NCI-H2107 treated with DMSO at 0.1 percent for 48 hours (cell line): ENCODE data around the gene RBM10.
"Not testable (repeated sequence)": the region's sequence is repeated elsewhere in the genome, so short reads cannot be mapped to it uniquely, and the experiment has no call there.

ENCODE experiments used
- DNase-seq: peaks from one replicate; lab custom pipeline; 2025; ENCODE audit not compliant: unreplicated experiment; lab: John Stamatoyannopoulos, UW

The RBM10 gene, protein sequence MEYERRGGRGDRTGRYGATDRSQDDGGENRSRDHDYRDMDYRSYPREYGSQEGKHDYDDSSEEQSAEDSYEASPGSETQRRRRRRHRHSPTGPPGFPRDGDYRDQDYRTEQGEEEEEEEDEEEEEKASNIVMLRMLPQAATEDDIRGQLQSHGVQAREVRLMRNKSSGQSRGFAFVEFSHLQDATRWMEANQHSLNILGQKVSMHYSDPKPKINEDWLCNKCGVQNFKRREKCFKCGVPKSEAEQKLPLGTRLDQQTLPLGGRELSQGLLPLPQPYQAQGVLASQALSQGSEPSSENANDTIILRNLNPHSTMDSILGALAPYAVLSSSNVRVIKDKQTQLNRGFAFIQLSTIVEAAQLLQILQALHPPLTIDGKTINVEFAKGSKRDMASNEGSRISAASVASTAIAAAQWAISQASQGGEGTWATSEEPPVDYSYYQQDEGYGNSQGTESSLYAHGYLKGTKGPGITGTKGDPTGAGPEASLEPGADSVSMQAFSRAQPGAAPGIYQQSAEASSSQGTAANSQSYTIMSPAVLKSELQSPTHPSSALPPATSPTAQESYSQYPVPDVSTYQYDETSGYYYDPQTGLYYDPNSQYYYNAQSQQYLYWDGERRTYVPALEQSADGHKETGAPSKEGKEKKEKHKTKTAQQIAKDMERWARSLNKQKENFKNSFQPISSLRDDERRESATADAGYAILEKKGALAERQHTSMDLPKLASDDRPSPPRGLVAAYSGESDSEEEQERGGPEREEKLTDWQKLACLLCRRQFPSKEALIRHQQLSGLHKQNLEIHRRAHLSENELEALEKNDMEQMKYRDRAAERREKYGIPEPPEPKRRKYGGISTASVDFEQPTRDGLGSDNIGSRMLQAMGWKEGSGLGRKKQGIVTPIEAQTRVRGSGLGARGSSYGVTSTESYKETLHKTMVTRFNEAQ

DNA sequence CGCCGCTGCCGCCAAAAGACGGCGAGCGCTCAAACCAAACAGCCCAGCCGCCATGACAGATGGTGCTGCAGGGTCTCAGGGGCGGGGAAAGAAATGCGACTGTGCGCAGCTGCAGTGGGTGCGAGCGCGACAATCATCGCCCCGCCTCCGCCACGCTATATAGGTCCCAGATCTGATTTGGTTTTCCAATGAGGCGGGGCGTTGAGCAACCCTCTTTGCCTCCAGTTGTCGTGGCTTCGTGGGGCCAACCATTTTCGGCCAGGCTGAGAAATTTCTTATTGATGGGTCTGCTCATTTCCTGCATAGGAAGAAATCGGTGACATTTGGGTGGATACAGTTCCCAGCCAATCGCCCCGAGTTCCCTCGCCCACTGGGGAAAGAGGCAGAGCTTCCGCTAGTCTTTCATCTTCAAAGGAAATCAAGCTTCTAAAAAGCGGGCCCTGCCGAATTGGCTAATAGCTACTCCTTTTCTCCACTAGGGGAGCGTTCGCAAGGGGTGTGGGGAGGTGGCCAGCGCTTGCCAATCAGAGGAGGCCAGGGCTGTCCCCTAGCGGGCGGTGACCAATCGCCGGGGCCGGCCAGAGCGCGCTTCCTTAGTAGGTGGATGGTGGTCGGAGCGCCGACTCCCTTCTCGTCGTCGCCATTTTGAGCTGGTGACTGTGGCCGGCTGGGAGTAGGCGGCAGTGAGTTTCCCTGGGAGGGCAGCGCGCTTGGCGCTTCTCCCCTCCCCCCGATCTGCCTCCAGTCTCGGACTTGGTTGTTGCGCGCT lies at the start of gene RBM10, which contains the start of gene NDUFB11:
Gene RBM10, plus strand, starts transcription at position 596 of the 769 bp plus-strand sequence. CDS start 2,261 bp downstream, outside the sequence.
Gene NDUFB11, minus strand, starts transcription at position 77 of the 769 bp plus-strand sequence. Its CDS starts 23 bp downstream, at position 54.
- DNase-seq: peak; percentile 91

DNA sequence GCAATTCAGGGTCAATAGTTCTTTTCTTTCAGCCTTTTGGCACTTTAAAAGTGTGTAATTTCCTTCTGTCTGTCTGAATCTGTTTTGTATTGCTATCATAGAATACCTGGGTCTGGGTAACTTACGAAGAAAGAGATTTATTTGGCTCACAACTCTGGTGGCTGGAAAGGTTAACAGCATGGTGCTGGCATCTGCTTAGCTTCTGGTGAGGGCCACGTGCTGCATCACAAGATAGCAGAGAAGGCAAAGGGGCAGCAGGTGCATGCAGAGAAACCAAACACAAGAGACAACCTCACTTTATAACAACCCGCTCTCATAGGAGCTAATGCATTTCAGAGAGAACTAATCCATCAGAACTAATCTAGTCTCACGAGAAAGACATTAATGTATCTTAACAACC lies 48.0 kb upstream of the RBM10 start:
- no peak for DNase-seq

DNA sequence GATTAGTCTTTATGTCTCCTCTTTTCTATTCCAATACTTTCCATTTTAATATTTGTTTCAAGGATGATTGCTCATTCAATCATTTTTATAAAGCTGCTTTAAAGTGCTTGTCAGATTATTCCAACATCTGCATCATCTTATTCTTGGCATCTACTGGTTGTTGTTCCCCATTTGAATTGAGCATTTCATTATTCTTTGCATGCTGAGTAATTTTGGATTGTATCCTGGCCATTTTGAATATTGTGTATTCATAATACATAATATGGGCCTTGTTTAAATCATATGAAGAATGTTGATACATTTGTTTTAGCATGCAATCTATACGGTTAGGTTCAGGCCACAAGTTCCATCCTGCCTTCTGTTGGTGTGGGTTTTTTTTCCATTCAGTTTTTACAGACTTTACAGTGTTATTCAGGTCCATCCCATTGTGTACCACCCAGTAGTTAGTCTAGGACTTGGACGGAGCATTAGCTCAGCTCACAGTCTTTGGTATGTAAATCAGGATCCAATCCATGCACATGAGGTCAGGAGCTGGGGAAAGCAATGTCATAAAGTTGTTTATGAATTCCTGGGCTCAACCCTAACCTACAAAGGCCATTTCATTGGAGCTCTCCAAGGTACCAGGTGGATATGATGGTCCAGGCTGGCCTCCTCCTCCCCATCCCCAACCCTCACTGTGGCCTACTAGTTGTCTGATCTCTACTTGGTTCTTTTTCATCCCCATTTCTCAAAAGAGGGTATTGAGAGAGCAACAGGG lies 46.5 kb upstream of the RBM10 start:
- DNase-seq: no peak

DNA sequence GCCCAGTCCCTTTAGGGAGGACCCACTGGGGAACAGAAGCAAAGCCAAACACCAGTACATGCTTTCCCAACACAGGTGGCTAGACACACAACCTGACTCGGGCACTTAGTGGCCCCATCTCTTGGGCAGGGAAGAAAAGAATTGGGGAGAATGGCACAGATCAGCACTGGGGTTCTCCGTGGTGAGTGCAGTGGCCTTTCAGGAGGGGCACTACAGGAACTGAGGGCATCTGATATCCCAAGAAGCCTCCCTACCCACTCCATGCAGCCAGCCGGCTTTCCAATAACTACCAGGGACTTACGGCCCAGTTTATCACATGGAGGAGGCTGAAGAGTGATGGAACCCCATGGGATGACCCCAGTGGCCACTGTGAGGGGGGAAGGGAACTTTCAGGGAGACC lies 43.8 kb upstream of the RBM10 start:
- DNase-seq: no peak

DNA sequence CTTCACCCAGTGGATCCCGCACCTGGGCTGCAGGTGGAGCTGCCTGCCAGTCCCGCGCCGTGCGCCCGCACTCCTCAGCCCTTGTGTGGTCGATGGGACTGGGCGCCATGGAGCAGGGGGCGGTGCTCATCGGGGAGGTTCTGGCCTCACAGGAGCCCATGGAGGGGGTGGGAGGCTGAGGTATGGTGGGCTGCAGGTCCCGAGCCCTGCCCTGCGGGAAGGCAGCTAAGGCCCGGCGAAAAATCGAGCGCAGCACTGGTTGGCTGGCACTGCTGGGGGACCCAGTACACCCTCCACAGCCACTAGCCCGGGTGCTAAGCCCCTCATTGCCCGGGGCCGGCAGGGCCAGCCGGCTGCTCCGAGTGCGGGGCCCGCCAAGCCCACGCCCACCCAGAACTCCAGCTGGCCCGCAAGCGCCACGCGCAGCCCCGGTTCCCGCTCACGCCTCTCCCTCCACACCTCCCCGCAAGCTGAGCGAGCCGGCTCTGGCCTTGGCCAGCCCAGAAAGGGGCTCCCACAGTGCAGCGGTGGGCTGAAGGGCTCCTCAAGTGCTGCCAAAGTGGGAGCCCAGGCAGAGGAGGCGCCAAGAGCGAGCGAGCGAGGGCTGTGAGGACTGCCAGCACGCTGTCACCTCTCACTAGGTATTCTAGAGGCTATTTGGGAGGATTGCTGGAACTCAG lies 33.9 kb upstream of the RBM10 start:
- not testable (repeated sequence) for DNase-seq

DNA sequence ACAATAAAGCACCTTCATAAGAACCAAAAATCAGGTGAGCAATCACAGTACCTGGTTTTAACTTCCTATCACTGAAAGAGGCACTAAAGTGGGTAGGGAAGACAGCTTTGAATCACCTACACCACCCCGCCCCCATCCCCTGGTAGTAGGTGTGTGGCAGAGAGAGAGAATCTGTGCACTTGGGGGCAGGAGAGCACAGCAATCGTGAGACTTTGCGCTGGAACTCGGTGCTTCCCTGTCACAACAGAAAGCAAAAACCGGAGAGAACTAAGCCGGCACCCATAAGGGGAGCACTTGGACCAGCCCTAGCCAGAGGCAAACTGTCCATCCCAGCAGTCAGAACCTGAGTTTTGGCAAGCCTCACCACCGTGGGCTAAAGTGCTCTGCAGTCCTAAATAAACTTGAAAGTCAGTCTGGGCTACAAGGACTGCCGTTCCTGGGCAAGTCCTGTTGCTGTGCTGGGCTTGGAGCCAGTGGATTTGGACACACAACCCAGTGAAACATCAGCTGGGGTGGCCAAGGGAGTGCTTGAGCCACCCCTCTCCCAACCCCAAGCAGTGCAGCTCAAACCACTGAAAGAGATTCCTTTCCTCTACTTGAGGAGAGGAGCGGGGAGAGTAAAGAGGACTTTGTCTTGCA lies 32.6 kb upstream of the RBM10 start:
- DNase-seq: no peak

DNA sequence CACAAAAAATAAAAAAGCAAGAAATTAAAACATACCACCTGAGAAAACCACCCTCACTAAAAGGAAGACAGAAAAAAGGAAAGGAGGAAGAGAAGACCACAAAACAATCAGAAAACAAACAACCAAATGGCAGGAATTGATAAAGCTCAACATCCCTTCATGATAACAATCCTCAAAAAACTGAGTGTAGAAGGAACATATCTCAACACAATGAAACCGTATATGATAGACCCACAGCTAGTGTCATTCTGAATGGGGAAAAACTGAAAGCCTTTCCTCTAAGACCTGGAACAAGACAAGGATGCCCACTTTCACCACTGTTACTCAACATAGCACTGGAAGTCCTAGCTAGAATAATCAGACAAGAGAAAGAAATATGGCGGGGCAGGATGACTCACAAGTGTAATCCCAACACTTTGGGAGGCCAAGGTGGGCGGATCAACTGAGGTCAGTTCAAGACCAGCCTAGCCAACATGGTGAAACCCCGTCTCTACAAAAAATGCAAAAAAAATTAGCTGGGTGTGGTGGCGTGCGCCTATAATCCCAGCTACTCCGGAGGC lies 28.4 kb upstream of the RBM10 start:
- not testable (repeated sequence) for DNase-seq

DNA sequence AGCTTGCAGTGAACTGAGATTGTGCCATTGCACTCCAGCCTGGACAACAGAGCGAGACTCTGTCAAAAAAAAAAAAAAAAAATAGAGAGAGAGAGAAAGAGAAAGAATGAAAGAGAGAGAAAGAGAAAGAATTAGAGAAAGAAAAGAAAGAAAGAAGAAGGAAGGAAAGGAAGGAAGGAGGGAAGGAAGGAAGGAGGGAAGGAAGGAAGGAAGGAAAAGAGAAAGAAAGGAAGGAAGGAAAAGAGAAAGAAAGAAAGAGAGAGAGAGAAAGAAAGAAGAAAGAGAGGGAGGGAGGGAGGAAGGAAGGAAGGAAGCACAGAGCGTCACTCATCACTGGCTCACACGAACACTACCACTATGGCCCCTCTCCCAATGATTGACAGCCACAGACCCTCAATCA lies 20.6 kb upstream of the RBM10 start:
- DNase-seq: not testable (repeated sequence)

DNA sequence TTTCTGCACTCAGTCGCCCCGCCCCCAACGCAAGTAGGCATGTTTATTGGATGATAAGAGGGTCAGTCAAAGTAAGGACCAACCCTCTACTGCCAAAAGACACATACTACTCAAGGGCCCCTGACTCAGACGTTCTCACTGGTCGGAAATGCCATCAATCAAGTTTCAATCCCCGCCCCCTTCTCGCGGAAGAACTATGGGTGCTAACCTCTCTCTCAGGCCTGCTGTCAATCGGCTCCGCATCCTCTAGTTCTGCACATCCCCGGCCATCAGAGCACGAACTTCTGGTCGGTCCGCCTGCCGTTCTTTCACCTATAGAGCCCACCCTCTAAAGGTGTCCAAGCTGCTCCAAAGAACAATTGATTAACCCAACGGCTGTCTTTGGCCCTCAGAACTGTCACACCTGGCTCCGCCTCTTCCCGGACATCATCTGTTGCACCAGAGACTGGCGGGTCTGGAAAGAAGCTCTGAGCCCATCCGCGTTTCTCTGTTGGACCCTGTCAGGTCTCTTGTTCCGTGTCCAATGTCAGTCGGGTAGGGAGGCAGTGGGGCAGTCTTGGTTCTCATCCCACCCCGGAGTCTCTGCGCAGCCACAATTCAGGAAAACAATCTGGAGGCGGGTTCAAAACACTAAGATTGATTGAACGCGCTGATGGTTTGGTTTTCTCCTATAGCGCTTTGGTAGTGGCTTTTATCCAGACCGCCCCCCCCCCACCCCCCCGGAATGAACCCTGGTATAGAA lies 15.7 kb upstream of the RBM10 start:
- DNase-seq: peak; percentile 97

DNA sequence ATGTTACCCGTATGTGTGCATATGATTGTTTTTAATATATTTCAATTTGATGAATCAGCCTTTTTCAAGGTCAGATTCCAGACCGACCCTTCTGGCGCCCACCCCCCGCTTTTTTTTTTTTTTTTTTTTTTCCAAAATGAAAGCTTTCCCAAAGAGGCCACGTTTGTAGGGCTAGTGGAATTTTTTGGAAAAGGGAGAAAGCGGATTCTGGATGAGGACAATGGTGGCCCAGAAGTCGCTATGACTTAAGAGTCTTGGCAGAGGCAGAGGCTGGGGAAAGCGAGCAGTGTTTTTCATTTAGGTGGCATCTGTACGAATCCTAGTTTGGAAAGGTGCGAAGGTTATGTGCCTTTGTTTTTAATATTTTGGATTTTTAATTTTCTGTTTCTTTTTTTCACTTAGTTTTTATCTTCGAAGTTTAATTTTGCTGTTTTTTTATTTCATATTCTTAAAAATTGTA lies 15.1 kb upstream of the RBM10 start:
- peak; percentile 25 for DNase-seq

DNA sequence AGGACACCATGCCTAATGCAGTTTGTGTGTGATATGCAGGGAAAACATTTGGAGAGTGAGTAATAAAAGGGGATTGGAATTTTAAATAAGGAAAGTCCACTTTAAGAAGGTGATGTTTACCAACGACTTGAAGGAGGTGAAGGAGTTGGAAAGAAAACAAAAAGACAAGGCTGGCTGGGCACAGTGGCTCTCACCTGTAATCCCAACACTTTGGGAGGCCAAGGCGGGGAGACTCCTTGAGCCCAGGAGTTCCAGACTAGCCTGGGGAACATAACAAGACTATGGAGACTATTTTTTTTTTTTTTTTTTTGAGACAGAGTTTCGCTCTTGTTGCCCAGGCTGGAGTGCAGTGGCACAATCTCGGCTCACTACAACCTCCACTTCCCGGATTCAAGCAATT lies 11.5 kb upstream of the RBM10 start:
- no peak for DNase-seq

DNA sequence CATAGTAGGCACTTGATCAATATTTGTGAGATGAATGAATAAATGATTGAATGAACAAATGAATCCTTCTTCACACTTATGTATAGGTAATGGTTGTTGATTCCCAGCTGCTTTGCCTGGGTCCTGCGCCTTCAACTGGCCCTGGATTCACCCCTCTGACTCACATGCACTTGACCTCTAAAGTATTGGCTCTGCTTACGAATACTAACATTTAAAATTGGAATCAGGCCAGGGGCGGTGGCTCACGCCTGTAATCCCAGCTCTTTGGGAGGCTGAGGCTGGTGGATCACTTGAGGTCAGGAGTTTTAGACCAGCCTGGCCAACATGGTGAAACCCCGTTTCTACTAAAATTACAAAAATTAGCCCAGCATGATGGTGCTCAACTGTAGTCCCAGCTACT lies 9.4 kb upstream of the RBM10 start:
- not testable (repeated sequence) for DNase-seq

DNA sequence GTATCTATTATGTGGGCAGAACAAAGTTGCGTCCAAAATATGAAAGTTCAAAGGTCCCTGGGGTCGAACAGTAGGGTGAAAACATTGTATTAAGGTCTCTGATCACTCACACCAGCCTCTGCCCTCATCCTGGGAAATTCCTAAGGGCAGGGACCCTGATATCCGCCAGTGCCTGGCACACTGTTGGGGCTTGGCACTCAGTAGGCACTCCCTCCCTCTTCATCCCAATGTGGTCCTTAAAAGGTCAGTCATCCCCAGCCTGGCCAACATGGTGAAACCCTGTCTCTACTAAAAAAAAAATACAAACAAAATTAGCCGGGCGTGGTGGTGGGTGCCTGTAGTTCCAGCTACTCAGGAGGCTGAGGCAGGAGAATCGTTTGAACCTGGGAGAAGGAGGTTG lies 6.8 kb upstream of the RBM10 start:
- no peak for DNase-seq

DNA sequence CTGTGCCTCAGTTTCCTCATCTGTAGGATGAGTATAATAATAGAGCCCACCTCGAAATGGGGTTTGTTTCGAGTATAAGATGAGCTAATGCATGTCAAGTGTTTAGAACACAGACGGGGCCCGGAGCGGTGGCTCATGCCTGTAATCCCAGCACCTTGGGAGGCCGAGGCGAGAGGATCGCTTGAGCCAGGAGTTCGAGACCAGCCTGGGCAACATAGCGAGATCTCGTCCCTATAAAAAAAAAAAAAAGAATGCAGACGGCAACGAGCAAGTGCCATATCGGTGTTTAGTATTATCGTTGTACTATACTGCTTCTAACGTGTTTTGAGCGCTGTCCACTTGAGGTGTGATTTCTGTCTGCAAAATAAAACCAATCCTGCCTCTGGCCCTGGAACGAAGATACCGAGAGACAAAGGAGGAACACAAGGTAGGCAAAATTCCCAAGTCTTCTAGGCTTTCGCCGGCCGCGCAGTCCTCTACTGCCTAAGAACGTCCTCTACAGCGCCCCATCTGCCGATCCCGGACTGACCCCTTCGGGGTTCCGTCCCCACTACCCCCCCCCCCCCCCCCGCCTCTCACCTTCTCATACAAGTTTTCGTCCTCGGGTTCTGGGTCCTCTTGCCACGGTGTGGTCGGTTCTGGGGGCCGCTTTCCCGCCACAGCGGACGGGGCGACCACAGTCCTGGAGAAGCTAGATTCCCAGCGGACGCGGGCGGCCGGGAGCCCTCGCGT lies 961 bp upstream of the RBM10 start:
- DNase-seq: peak; percentile 21

DNA sequence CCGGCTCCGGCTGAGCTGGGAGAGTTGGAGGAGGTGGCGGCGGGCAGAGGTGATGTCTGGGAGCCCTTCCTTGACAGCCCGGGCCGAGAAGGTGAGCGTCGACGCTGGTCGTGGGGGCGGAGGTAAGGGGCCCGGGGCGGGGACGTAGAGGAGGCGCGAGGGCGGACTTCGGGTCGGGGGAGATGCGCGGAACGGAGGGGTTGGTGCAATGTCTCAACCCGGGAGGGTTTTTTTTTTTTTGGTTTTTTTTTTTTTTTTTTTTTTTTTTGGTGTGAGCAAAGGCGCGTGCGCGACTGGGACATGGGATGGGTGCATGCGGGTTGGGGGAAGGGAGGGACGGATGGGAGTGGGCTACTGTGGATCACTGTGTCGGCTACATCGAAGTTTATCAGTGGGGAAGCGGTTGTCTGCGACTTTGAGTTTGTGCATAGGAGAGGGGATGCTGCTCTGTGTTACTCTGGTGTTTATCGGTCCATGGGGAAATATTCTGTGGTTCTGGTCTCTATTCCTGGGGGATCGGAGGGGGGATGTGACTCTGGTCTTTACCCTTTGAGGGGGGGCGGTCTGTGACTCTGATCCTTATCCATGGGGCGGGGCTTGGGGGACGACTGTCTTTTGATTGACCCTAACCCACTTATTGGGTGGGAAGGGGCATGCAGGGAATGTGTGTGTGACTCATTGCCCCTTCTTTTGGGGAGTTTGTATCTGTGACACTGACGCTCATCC lies 537 bp downstream of the RBM10 start:
- DNase-seq: no peak

DNA sequence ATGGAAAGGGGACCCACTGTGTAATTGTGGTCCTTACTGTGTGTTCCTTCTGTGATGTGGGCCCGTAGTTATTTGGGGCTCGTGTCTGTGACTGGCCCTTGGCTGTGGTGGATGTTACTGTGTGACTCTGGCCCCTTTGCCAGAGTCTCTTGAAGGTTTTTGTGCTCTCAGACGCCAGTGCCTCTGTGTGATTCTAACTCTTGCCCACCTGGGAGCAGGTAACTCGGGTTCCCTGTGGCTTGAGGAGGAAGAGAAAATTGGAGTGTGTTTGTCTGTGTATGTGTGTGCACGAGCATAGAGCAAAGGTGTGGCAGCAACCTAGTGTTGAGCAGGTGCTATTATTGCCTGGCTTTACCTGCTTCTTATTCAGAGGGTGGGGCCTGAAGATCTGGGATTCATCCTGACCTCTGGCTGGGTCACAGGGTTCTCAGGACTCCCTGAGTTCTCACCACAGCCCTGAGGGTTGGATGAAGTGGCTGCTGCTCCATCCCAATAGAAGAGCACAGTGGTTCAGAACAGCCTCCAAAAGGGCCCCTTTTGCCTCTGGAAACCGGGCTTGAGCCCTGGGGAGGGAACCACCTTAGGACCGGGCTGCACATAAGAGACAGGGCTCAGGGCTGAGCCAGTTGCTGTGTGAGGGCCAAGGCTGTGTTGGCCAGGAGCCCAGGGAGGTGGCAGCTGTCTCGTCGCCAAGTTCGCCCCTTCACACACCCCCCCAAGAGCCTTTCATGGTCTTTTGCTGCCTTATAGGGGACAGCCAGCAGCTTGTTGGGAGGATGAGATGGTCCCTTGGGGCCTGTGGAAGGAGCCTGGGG lies 1.3 kb downstream of the RBM10 start:
- DNase-seq: peak; percentile 32
